SK-N-MC (cell line): ENCODE measurements around the gene LMTK3.

Experiments
- EZH2 ChIP-seq: fragments of 200-600 bp; sonication (generic); IDR thresholded peaks from one replicate; pipeline ENCODE4 v1.6.1; 2017; ENCODE audit warnings: antibody characterized with exemption
- POLR2AphosphoS5 ChIP-seq: IDR thresholded peaks from 2 replicates; pipeline ENCODE4 v1.6.1; 2012; ENCODE audit warnings: mild to moderate bottlenecking, low read depth, low read length, borderline replicate concordance

- no peak for TF ChIP-seq EZH2
- no peak; the same call in 1 of the 2 replicates for TF ChIP-seq POLR2AphosphoS5
These were observed 33.0 kb downstream of the LMTK3 start for GRCh38 chr19:48478339-48479256.
